ENCODE results near the gene TSC2. TPM values are rescaled to one million over a fixed set of nuclear protein-coding genes. Genes with fewer than 3 reads are reported as not detected.
A peak's percentile ranks its signal among the peaks of the same experiment; 100 is the strongest.

TSC2 gene
- total and polyA plus RNA-seq, 9 of the 15 experiments (the other 6 are each of a cell fraction or from before 2014, with no cell fraction given) = 1.3 to 68.1 (median 16.6) TPM

DNA sequence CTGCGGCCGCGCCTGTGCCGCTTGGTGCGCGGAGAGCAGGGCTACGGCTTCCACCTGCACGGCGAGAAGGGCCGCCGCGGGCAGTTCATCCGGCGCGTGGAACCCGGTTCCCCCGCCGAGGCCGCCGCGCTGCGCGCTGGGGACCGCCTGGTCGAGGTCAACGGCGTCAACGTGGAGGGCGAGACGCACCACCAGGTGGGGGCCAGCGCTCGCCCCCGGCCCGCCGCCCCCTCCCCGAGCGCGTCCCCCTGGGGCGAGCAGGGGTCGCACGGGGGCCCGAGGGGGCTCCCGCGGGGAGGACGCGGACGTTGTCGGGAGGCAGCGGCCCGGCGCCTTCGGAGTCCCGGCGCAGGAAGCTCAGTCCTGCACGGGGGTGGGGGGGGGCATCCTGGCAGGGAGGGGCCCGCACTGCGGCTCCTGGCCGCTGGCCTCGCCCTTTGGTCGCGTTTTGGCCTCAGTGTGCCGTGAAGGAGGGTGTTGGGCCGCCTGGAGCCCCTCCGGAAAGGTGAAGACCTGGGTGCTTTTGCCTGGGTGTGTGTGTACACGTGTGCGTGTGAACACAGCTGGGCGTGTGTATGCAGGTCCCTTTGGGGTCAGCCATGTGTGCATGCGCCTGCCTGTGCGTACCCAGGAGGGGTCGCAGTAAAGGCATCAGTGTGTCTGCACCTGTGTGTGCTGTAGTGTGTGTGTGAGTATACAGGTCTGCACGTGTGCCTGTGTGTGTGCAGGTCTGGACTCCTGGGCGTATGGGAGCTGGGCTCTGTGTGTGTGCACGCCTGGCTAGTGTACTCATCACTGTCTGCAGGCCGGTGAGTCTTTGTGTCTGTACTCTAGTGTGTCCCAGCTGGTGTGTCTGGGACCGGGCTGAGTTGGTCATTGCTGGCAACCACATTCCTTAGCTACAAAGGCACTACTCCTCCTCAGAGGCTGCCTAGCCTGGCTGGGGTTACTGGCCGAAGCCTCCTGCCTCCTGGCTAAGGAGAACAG lies 20.5 kb upstream of the TSC2 start (continued):
- TF ChIP-seq, protein P1, sequence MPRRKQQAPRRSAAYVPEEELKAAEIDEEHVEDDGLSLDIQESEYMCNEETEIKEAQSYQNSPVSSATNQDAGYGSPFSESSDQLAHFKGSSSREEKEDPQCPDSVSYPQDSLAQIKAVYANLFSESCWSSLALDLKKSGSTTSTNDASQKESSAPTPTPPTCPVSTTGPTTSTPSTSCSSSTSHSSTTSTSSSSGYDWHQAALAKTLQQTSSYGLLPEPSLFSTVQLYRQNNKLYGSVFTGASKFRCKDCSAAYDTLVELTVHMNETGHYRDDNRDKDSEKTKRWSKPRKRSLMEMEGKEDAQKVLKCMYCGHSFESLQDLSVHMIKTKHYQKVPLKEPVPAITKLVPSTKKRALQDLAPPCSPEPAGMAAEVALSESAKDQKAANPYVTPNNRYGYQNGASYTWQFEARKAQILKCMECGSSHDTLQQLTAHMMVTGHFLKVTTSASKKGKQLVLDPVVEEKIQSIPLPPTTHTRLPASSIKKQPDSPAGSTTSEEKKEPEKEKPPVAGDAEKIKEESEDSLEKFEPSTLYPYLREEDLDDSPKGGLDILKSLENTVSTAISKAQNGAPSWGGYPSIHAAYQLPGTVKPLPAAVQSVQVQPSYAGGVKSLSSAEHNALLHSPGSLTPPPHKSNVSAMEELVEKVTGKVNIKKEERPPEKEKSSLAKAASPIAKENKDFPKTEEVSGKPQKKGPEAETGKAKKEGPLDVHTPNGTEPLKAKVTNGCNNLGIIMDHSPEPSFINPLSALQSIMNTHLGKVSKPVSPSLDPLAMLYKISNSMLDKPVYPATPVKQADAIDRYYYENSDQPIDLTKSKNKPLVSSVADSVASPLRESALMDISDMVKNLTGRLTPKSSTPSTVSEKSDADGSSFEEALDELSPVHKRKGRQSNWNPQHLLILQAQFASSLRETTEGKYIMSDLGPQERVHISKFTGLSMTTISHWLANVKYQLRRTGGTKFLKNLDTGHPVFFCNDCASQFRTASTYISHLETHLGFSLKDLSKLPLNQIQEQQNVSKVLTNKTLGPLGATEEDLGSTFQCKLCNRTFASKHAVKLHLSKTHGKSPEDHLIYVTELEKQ (CRISPR knock-in tag; IDR thresholded peaks at IDR 0.05) = no peak
- no peak for TF ChIP-seq NR2C2 (CRISPR knock-in tag; IDR thresholded peaks at IDR 0.05)
- peak; percentile 51; the same call in 1 of the 2 replicates for TF ChIP-seq NR2C2 (tag; IDR thresholded peaks at IDR 0.05)
- no peak for TF ChIP-seq TFAM (CRISPR knock-in tag; conservative IDR thresholded peaks at IDR 0.05)
- TF ChIP-seq SUPT5H (IDR thresholded peaks at IDR 0.05) = no peak
- peak; percentile 47; the same call in 1 of the 2 replicates for TF ChIP-seq POLR2G (IDR thresholded peaks at IDR 0.05; ENCODE audit: low read depth, low read length)
- TF ChIP-seq, protein P2, sequence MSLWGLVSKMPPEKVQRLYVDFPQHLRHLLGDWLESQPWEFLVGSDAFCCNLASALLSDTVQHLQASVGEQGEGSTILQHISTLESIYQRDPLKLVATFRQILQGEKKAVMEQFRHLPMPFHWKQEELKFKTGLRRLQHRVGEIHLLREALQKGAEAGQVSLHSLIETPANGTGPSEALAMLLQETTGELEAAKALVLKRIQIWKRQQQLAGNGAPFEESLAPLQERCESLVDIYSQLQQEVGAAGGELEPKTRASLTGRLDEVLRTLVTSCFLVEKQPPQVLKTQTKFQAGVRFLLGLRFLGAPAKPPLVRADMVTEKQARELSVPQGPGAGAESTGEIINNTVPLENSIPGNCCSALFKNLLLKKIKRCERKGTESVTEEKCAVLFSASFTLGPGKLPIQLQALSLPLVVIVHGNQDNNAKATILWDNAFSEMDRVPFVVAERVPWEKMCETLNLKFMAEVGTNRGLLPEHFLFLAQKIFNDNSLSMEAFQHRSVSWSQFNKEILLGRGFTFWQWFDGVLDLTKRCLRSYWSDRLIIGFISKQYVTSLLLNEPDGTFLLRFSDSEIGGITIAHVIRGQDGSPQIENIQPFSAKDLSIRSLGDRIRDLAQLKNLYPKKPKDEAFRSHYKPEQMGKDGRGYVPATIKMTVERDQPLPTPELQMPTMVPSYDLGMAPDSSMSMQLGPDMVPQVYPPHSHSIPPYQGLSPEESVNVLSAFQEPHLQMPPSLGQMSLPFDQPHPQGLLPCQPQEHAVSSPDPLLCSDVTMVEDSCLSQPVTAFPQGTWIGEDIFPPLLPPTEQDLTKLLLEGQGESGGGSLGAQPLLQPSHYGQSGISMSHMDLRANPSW (CRISPR knock-in tag; IDR thresholded peaks at IDR 0.05) = no peak
- no peak for TF ChIP-seq FUS (optimal IDR thresholded peaks at IDR 0.05; ENCODE audit: low read depth, low read length)
- TF ChIP-seq, protein P3, sequence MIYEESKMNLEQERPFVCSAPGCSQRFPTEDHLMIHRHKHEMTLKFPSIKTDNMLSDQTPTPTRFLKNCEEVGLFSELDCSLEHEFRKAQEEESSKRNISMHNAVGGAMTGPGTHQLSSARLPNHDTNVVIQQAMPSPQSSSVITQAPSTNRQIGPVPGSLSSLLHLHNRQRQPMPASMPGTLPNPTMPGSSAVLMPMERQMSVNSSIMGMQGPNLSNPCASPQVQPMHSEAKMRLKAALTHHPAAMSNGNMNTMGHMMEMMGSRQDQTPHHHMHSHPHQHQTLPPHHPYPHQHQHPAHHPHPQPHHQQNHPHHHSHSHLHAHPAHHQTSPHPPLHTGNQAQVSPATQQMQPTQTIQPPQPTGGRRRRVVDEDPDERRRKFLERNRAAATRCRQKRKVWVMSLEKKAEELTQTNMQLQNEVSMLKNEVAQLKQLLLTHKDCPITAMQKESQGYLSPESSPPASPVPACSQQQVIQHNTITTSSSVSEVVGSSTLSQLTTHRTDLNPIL (CRISPR knock-in tag; IDR thresholded peaks at IDR 0.05) = no peak
- TF ChIP-seq ZEB2 (IDR thresholded peaks at IDR 0.05) = no peak
- peak; percentile 50; the same call in 1 of the 2 replicates for TF ChIP-seq HDAC2 (IDR thresholded peaks at IDR 0.05)
- no peak for TF ChIP-seq PCBP1 (IDR thresholded peaks at IDR 0.05; ENCODE audit: low read depth, low read length, poor library complexity, severe bottlenecking)
- TF ChIP-seq XRCC3 (IDR thresholded peaks at IDR 0.05) = no peak
- no peak for TF ChIP-seq XRCC5 (IDR thresholded peaks at IDR 0.05; ENCODE audit: low read depth, low read length)
- no peak for TF ChIP-seq PYGO2 (tag; IDR thresholded peaks at IDR 0.05)
- peak in 1 of 2 experiments; percentile 100; a peak in 2 of 4 replicates for TF ChIP-seq KDM1A (IDR thresholded peaks at IDR 0.05)
- TF ChIP-seq ZSCAN29 (IDR thresholded peaks at IDR 0.05) = no peak

Data from K562 (cell line).